Osteocyte (in vitro differentiated cells): ENCODE results near the gene CHRM2. TPM values are rescaled to one million over a fixed set of nuclear protein-coding genes. Genes with fewer than 3 reads are reported as not detected.

Experiments
- DNase-seq: peaks from one replicate; pipeline ENCODE4 v3.0.0; 2021; ENCODE audit warnings: mixed read lengths; ENCODE audit not compliant: unreplicated experiment; ENCODE audit errors: extremely low spot score
- H3K27ac Mint-ChIP-seq: one replicate; pipeline ENCODE4 v1.8.0; 2021; ENCODE audit warnings: mild to moderate bottlenecking, mixed read lengths; ENCODE audit not compliant: unreplicated experiment
- H3K27me3 Mint-ChIP-seq: one replicate; pipeline ENCODE4 v1.8.0; 2021; ENCODE audit warnings: mixed read lengths; ENCODE audit not compliant: unreplicated experiment
- H3K36me3 Mint-ChIP-seq: one replicate; pipeline ENCODE4 v1.8.0; 2021; ENCODE audit warnings: mixed read lengths; ENCODE audit not compliant: unreplicated experiment
- H3K4me1 Mint-ChIP-seq: one replicate; pipeline ENCODE4 v1.8.0; 2021; ENCODE audit warnings: mixed read lengths; ENCODE audit not compliant: unreplicated experiment
- H3K4me3 Mint-ChIP-seq: one replicate; pipeline ENCODE4 v1.8.0; 2021; ENCODE audit warnings: mild to moderate bottlenecking, moderate library complexity, mixed read lengths; ENCODE audit not compliant: unreplicated experiment
- H3K9me3 Mint-ChIP-seq: one replicate; pipeline ENCODE4 v1.8.0; 2021; ENCODE audit warnings: mixed read lengths; ENCODE audit not compliant: unreplicated experiment
- CTCF ChIP-seq: fragments of 200-600 bp; sonication (generic); IDR thresholded peaks from 2 replicates; pipeline ENCODE4 v1.5.0; 2021; ENCODE audit warnings: antibody characterized with exemption, mild to moderate bottlenecking, moderate library complexity
- total RNA-seq: library from RNA; stranded (reverse); gene quantifications from 2 replicates; pipeline ENCODE4 v1.2.1, GENCODE V29; 2021

CHRM2 gene
- total RNA-seq, 1 donor from 2014 or later: 30.0 TPM

GRCh38 chr7:136911344-136911743 lies 42.9 kb downstream of the CHRM2 start:
- Mint-ChIP-seq H3K27ac (no peak overlapping the region), H3K4me1 (peaks cover 3% of the 10 kb centered on the region), H3K9me3 (no peaks in the 10 kb centered on the region), H3K27me3 (no peaks in the 10 kb centered on the region), H3K4me3 (no peak overlapping the region), H3K36me3 (peaks cover 2% of the 10 kb centered on the region)
- DNase-seq: no peak
- TF ChIP-seq CTCF: no peak

DNA sequence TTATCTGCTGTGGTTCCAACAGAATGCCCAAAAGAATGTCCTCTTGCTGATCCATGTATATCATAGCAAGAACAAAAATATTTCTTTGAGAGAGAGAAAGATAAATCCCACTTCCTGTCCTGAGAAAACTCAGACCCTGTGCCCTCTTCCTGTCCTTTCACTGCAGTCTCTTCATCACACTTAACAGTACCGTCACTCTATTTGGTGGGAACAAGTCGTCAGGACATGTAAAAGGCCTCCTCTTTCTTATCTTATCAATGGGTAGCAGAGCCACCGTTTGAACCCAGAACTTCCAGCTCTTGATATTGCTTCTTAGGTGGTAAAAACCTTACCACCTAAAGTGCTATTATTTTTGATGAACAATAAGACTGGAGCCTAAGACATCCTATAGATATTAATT lies 43.9 kb downstream of the CHRM2 start:
- TF ChIP-seq CTCF: no peak
- Mint-ChIP-seq H3K27me3 (no peaks in the 10 kb centered on the region), H3K4me1 (peaks cover 3% of the 10 kb centered on the region), H3K36me3 (peaks cover 9% of the 10 kb centered on the region), H3K27ac (no peak overlapping the region), H3K9me3 (no peaks in the 10 kb centered on the region), H3K4me3 (no peak overlapping the region)
- no peak for DNase-seq

- no peaks in the 10 kb centered on the region for H3K9me3 Mint-ChIP-seq
- no peaks in the 10 kb centered on the region for H3K27me3 Mint-ChIP-seq
- H3K4me1 Mint-ChIP-seq: peaks cover 3% of the 10 kb centered on the region
- no peak for DNase-seq
- TF ChIP-seq CTCF: no peak
- H3K36me3 Mint-ChIP-seq: peaks cover 14% of the 10 kb centered on the region
- no peak overlapping the region for H3K4me3 Mint-ChIP-seq
- no peak overlapping the region for H3K27ac Mint-ChIP-seq
These were observed 45.6 kb downstream of the CHRM2 start for GRCh38 chr7:136914016-136914415.

DNA sequence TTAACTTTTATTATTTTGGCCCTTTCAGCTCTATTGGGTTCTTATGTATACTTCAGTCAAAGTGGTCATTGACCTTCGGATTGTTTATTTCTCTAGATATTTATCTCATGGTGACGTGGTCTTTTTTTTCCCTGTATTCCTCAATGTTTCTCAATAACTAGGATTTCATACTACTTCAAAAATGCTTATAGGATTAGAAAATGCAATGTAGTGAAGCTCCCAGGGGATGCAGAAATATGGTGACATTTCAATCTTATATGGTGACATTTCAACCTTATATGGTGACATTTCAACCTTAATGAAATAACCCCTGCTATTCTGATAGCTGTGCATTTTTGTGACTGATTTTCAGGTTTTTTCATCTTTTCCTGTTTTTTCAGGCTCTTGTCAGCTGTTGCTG lies 51.4 kb downstream of the CHRM2 start:
- no peak for DNase-seq
- no peak overlapping the region for H3K4me3 Mint-ChIP-seq
- H3K27ac Mint-ChIP-seq: no peak overlapping the region
- peaks cover 14% of the 10 kb centered on the region for H3K36me3 Mint-ChIP-seq
- no peaks in the 10 kb centered on the region for H3K27me3 Mint-ChIP-seq
- peaks cover 6% of the 10 kb centered on the region for H3K4me1 Mint-ChIP-seq
- no peaks in the 10 kb centered on the region for H3K9me3 Mint-ChIP-seq
- no peak for TF ChIP-seq CTCF

GRCh38 chr7:136923111-136923667 lies 54.7 kb downstream of the CHRM2 start:
- no peak for TF ChIP-seq CTCF
- no peak for DNase-seq
- H3K36me3 Mint-ChIP-seq: no peaks in the 10 kb centered on the region

More at GRCh38 chr7:136923111-136923667, 54.7 kb downstream of the CHRM2 start:
- peaks cover 14% of the 10 kb centered on the region for H3K4me1 Mint-ChIP-seq
- no peak overlapping the region for H3K4me3 Mint-ChIP-seq
- no peaks in the 10 kb centered on the region for H3K27me3 Mint-ChIP-seq
- H3K9me3 Mint-ChIP-seq: no peaks in the 10 kb centered on the region
- no peak overlapping the region for H3K27ac Mint-ChIP-seq
